ENCODE data around the gene AMPD1. TPM values are rescaled to one million over a fixed set of nuclear protein-coding genes. Genes with fewer than 3 reads are reported as not detected.

The AMPD1 gene
- total and polyA plus RNA-seq, 2 experiments from 2014 or later, result 0.27 TPM; not detected in 1

- TF ChIP-seq ZNF462 (CRISPR knock-in tag; IDR thresholded peaks at IDR 0.05) (no peak), EZH2phosphoT487 (IDR thresholded peaks at IDR 0.05; ENCODE audit: unreplicated experiment) (no peak), ZNF114 (CRISPR knock-in tag; IDR thresholded peaks at IDR 0.05) (no peak), CREB1 (CRISPR knock-in tag; IDR thresholded peaks at IDR 0.05; ENCODE audit: low read depth) (no peak), EZH2 (IDR thresholded peaks at IDR 0.05; ENCODE audit: low read depth, unreplicated experiment) (no peak)
Measured at GRCh38 chr1:114668373-114668772, 27.0 kb downstream of the AMPD1 start (continued).

GRCh38 chr1:114666954-114667353, 28.4 kb downstream of the AMPD1 start:
- Mint-ChIP-seq H3K9me3 (no peaks in the 10 kb centered on the region), H3K27ac (no peak overlapping the region), H3K4me1 (peaks cover 4% of the 10 kb centered on the region; the same call in 2 of the 3 replicates), H3K36me3 (ENCODE audit: low read depth) (no peaks in the 10 kb centered on the region), H3K27me3 (ENCODE audit: insufficient read depth, low read depth, poor library complexity) (peaks cover 6% of the 10 kb centered on the region), H3K4me3 (no peak overlapping the region)
- Histone ChIP-seq H3K4me2 (no peak overlapping the region), H3F3A (replicated peaks; ENCODE audit: low read depth) (peaks cover 7% of the 10 kb centered on the region; the same call in 1 of the 2 replicates), H3K9me2 (ENCODE audit: insufficient read depth) (no peaks in the 10 kb centered on the region), H3K4me1 (ENCODE audit: insufficient read depth) (0 out of 2 replicates have a peak, but pooled peaks cover 4% of the 10 kb centered on the region), H3K27ac (ENCODE audit: low read depth) (no peak overlapping the region), H3K4me3 (no peak overlapping the region), H2AFZ (no peak overlapping the region), H3K79me2 (replicated peaks; ENCODE audit: insufficient read depth) (no peaks in the 10 kb centered on the region), H3K27me3 (ENCODE audit: insufficient read depth) (peaks cover 21% of the 10 kb centered on the region; the same call in 1 of the 2 replicates), H4K20me1 (replicated peaks; ENCODE audit: insufficient read depth) (no peaks in the 10 kb centered on the region), H3K36me3 (ENCODE audit: insufficient read depth) (no peaks in the 10 kb centered on the region)
- no peak for ATAC-seq
- DNase-seq (ENCODE audit: low spot score), result no peak
- TF ChIP-seq ZNF114 (CRISPR knock-in tag; IDR thresholded peaks at IDR 0.05) (no peak), ZNF462 (CRISPR knock-in tag; IDR thresholded peaks at IDR 0.05) (no peak), NANOG (IDR thresholded peaks at IDR 0.05; ENCODE audit: borderline replicate concordance) (no peak), POLR2AphosphoS5 (IDR thresholded peaks at IDR 0.05; ENCODE audit: low read depth) (no peak), EZH2phosphoT487 (IDR thresholded peaks at IDR 0.05; ENCODE audit: unreplicated experiment) (no peak), ZNF331 (CRISPR knock-in tag; IDR thresholded peaks at IDR 0.05; ENCODE audit: low read depth) (no peak)
